Measurements from ENCODE around the gene ZBTB2.
A peak's percentile ranks its signal among the peaks of the same experiment; 100 is the strongest.
"Not testable (repeated sequence)": the region's sequence is repeated elsewhere in the genome, so short reads cannot be mapped to it uniquely, and the experiment has no call there.

Gene ZBTB2

GRCh38 chr6:151365233-151365632, 26.1 kb downstream of the ZBTB2 start:
- DNase-seq = no peak

- DNase-seq = no peak
These were observed 31.9 kb downstream of the ZBTB2 start for GRCh38 chr6:151359486-151359885.

GRCh38 chr6:151358475-151358874, 32.9 kb downstream of the ZBTB2 start:
- no peak for DNase-seq

DNA sequence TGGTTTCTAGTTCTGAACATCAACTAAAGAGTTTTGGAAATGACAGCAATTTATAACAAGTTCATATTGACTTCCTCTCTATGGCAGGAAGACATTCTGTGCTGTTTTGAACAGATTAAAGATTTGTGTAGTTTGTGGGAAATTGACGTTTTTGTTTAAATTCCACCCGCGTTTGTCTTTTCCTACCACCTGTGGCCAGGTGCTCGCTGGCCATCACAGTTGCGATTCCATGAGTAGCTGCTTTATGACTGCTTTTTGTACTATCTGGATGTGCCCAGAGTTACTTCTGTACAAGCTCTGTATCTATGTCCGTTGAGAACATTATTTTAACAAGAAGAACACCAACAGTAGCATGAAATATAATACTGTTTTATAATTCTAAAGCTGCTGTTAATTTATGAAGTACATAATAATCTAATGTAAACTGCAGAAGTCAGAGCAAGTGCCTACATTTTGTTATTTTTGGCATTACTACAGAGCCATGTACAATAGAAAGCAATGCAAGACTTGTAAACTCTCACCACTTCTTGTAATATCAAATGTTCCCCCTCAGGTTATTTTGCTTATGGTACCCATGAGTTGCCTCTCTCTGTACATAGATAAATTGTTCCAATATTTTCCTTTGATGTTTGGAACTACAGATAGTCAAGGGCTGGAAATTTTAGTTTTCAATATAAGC, 33.5 kb downstream of the ZBTB2 start:
- no peak for DNase-seq

DNA sequence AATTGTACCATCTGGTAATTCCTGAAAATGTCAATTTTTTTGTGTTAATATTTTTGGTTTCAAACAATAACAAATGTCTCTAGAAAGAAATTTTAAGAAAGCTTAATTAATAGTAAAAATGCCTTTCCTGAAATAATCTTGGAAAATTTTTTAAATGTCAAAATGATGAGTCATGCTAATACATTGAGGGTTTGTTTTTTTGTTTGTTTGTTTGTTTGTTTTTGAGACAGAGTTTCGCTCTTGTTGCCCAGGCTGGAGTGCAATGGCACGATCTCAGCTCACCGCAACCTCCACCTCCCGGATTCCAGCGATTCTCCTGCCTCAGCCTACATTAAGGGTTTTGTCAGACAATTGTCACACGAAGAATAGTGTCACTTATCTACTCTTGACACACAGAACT, 34.4 kb downstream of the ZBTB2 start:
- DNase-seq = not testable (repeated sequence)

DNA sequence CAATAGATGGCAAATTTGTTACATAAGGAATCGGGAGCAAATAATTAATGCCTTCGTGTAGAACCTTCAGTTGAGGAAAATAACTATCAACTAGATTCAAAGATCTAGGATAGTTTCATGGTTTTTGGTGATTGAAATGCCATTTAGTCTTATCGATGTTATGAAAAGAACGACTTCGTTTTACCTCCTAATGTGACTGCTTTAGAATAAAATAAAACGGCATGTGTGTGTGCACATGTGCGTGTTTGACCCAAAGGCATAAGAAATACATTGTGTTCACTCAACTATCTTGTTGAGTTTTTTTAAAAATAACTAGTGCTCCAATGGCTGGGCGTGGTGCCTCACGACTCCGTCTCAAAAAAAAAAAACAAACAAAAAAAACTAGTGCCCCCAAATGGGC, 37.6 kb downstream of the ZBTB2 start:
- DNase-seq = no peak

GRCh38 chr6:151352410-151353396, 38.7 kb downstream of the ZBTB2 start:
- peak; percentile 16 for DNase-seq

GRCh38 chr6:151351731-151352130, 39.6 kb downstream of the ZBTB2 start:
- no peak for DNase-seq

DNA sequence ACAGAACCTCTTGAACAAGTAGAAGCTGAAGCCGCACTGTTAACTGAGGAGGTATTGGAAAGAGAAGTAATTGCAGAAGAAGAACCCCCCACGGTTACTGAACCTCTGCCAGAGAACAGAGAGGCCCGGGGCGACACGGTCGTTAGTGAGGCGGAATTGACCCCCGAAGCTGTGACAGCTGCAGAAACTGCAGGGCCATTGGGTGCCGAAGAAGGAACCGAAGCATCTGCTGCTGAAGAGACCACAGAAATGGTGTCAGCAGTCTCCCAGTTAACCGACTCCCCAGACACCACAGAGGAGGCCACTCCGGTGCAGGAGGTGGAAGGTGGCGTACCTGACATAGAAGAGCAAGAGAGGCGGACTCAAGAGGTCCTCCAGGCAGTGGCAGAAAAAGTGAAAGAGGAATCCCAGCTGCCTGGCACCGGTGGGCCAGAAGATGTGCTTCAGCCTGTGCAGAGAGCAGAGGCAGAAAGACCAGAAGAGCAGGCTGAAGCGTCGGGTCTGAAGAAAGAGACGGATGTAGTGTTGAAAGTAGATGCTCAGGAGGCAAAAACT, 40.1 kb downstream of the ZBTB2 start:
- DNase-seq = no peak

DNA sequence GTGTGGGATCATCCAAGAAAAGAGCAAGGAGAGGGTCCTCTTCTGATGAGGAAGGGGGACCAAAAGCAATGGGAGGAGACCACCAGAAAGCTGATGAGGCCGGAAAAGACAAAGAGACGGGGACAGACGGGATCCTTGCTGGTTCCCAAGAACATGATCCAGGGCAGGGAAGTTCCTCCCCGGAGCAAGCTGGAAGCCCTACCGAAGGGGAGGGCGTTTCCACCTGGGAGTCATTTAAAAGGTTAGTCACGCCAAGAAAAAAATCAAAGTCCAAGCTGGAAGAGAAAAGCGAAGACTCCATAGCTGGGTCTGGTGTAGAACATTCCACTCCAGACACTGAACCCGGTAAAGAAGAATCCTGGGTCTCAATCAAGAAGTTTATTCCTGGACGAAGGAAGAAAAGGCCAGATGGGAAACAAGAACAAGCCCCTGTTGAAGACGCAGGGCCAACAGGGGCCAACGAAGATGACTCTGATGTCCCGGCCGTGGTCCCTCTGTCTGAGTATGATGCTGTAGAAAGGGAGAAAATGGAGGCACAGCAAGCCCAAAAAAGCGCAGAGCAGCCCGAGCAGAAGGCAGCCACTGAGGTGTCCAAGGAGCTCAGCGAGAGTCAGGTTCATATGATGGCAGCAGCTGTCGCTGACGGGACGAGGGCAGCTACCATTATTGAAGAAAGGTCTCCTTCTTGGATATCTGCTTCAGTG, 40.8 kb downstream of the ZBTB2 start:
- DNase-seq = no peak

- no peak for DNase-seq
These were observed 41.6 kb downstream of the ZBTB2 start for GRCh38 chr6:151349651-151350270.

GRCh38 chr6:151342750-151343149, 48.6 kb downstream of the ZBTB2 start:
- not testable (repeated sequence) for DNase-seq

DNA sequence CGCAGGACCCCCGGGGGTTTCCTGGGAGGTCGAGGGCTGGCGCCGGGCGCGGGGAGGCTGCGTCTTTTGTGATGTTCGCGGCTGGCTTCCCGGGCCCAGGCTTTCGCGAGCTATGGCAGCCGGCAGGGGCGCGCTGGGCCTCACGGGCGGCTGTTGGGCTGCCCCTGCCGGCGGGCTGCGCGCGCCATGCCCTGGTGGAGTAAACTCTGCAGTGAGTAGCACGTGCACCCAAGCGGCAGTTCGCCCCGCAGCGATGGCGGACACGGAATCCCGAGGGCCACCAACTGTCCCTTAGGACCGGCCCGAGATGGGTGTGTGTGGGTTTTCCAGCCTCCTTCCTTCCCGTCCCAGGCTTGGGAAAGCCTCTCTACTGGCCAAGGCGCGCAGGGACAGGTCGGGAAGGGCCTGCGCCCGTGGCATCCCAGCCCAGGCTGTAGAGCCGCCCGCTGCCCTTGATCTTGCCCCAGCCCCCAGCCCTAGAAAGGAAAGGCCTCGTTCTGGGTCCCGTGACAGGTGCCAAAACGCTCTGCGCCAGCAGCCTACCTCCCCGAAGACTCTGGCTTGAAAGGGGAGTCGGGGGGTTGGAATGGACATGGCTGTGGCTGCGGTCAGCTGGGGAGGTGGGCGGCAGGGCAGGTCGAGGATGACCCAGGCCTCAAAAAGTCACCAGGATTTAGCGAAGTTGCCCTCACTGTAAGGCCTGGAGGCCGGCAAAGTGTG, 49.7 kb downstream of the ZBTB2 start:
- no peak for DNase-seq

- DNase-seq = no peak
These were observed 51.0 kb downstream of the ZBTB2 start for GRCh38 chr6:151340219-151340978.

GRCh38 chr6:151339369-151339768, 52.0 kb downstream of the ZBTB2 start:
- no peak for DNase-seq

- DNase-seq = no peak
These were observed 52.6 kb downstream of the ZBTB2 start for GRCh38 chr6:151338651-151339200.

DNA sequence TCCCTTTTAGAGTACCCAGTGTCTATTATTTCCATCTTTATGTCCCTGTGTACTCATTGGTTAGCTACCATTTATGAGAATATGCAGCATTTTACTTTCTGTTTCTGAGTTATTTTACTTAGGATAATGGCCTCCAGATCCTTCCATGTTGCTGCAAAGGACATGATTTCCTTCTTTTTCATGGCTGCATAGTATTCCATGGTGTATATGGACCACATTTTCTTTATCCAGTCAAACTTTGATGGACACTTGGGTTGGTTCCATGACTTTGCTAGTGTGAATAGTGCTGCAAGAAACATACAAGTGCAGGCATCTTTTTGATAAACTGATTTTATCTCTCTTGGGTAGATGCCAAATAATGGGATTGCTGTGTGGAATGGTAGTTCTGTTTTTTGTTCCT, 55.4 kb downstream of the ZBTB2 start:
- no peak for DNase-seq

- DNase-seq = no peak
These were observed 61.1 kb downstream of the ZBTB2 start for GRCh38 chr6:151330130-151330696.

- DNase-seq = no peak
These were observed 64.3 kb downstream of the ZBTB2 start for GRCh38 chr6:151327101-151327500.

- DNase-seq = no peak
These were observed 65.1 kb downstream of the ZBTB2 start for GRCh38 chr6:151326116-151326825.
